Stimulated activated CD8-positive, alpha-beta memory T cell treated with anti-CD3 and anti-CD28 coated beads, Interleukin-7, amount 100 ng/mL, for 4 hours (primary cell): ENCODE results near the gene PAQR6.
"Not testable (repeated sequence)": the region's sequence is repeated elsewhere in the genome, so short reads cannot be mapped to it uniquely, and the experiment has no call there.

Experiments used
- DNase-seq, 2 donors: peaks; one replicate each; pipeline ENCODE4 v3.0.0-alpha.2; 2020; ENCODE audit warnings: low read depth in 2 of 2

PAQR6 gene

GRCh38 chr1:156232201-156232894, 15.5 kb downstream of the PAQR6 start:
- DNase-seq, result no peak

- no peak for DNase-seq
Measured at GRCh38 chr1:156230473-156230837, 17.4 kb downstream of the PAQR6 start.

- DNase-seq, result no peak
Measured at GRCh38 chr1:156229809-156230472, 17.9 kb downstream of the PAQR6 start.

- no peak for DNase-seq
Measured at GRCh38 chr1:156228501-156228900, 19.4 kb downstream of the PAQR6 start.

GRCh38 chr1:156226782-156227181, 21.1 kb downstream of the PAQR6 start:
- DNase-seq, result no peak

- DNase-seq, result no peak
Measured at GRCh38 chr1:156226116-156226538, 21.7 kb downstream of the PAQR6 start.

GRCh38 chr1:156225677-156226014, 22.2 kb downstream of the PAQR6 start:
- no peak for DNase-seq

GRCh38 chr1:156221986-156222692, 25.7 kb downstream of the PAQR6 start:
- DNase-seq, result no peak

- no peak for DNase-seq
Measured at GRCh38 chr1:156220226-156220625, 27.6 kb downstream of the PAQR6 start.

- peak in 1 of 2 donors; percentile 30 for DNase-seq
Measured at GRCh38 chr1:156217871-156218270, 30.0 kb downstream of the PAQR6 start.

GRCh38 chr1:156216361-156217086, 31.3 kb downstream of the PAQR6 start:
- DNase-seq, result not testable (repeated sequence)

GRCh38 chr1:156214024-156214748, 33.7 kb downstream of the PAQR6 start:
- no peak for DNase-seq

GRCh38 chr1:156213644-156213966, 34.3 kb downstream of the PAQR6 start:
- DNase-seq, result no peak

- DNase-seq, result peak; percentile 92 to 94
Measured at GRCh38 chr1:156212833-156213643, 34.8 kb downstream of the PAQR6 start, which contains the start of gene PMF1. PMF1 (plus strand) TSS chr1:156213007; CDS start chr1:156213016, 9 bp downstream.

GRCh38 chr1:156212130-156212529, 35.7 kb downstream of the PAQR6 start:
- DNase-seq, result no peak

GRCh38 chr1:156211243-156211642, 36.6 kb downstream of the PAQR6 start:
- no peak for DNase-seq

GRCh38 chr1:156204686-156205085, 43.2 kb downstream of the PAQR6 start:
- DNase-seq, result no peak

- no peak for DNase-seq
Measured at GRCh38 chr1:156203331-156203730, 44.5 kb downstream of the PAQR6 start.

- no peak for DNase-seq
Measured at GRCh38 chr1:156200044-156200443, 47.8 kb downstream of the PAQR6 start.

GRCh38 chr1:156198831-156199349, 49.0 kb downstream of the PAQR6 start:
- DNase-seq, result no peak

GRCh38 chr1:156196445-156196844, 51.4 kb downstream of the PAQR6 start:
- DNase-seq, result no peak
